Esophagus muscularis mucosa (tissue), 4 donors: ENCODE results near the gene MAP1A.

Experiments
- EP300 ChIP-seq: sonication (generic); formaldehyde crosslinking; IDR thresholded peaks from one replicate; pipeline ENCODE4 v1.6.1; 2017; ENCODE audit warnings: antibody characterized with exemption
- POLR2A ChIP-seq: fragments of 450-650 bp; IDR thresholded peaks from one replicate; pipeline ENCODE4 v1.6.1; 2017; ENCODE audit warnings: antibody characterized with exemption, moderate library complexity, mild to moderate bottlenecking, low read depth
- TF ChIP-seq, protein P1 (sequence below), 3 experiments: fragments of 200-600 bp in 2 of 3; fragments of 450-650 bp in 1 of 3; sonication (generic) in 2 of 3; IDR thresholded peaks; one replicate each; pipeline ENCODE4 v1.5.1; 2017 to 2019; ENCODE audit warnings: antibody characterized with exemption in 3 of 3, mild to moderate bottlenecking in 2 of 3, moderate library complexity in 1 of 3

DNA sequence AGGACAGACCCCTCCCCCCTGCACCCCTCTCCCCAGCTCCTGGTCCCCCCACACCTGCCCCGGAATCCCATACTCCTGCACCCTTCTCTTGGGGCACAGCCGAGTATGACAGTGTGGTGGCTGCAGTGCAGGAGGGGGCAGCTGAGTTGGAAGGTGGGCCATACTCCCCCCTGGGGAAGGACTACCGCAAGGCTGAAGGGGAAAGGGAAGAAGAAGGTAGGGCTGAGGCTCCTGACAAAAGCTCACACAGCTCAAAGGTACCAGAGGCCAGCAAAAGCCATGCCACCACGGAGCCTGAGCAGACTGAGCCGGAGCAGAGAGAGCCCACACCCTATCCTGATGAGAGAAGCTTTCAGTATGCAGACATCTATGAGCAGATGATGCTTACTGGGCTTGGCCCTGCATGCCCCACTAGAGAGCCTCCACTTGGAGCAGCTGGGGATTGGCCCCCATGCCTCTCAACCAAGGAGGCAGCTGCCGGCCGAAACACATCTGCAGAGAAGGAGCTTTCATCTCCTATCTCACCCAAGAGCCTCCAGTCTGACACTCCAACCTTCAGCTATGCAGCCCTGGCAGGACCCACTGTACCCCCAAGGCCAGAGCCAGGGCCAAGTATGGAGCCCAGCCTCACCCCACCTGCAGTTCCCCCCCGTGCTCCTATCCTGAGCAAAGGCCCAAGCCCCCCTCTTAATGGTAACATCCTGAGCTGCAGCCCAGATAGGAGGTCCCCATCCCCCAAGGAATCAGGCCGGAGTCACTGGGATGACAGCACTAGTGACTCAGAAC is 9.8 kb downstream of the MAP1A start:
- TF ChIP-seq POLR2A (no peak), EP300 (no peak)
- TF ChIP-seq, protein P1, sequence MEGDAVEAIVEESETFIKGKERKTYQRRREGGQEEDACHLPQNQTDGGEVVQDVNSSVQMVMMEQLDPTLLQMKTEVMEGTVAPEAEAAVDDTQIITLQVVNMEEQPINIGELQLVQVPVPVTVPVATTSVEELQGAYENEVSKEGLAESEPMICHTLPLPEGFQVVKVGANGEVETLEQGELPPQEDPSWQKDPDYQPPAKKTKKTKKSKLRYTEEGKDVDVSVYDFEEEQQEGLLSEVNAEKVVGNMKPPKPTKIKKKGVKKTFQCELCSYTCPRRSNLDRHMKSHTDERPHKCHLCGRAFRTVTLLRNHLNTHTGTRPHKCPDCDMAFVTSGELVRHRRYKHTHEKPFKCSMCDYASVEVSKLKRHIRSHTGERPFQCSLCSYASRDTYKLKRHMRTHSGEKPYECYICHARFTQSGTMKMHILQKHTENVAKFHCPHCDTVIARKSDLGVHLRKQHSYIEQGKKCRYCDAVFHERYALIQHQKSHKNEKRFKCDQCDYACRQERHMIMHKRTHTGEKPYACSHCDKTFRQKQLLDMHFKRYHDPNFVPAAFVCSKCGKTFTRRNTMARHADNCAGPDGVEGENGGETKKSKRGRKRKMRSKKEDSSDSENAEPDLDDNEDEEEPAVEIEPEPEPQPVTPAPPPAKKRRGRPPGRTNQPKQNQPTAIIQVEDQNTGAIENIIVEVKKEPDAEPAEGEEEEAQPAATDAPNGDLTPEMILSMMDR (IDR thresholded peaks at IDR 0.05), result no peak
